ENCODE results near the gene TEC. TPM values are rescaled to one million over a fixed set of nuclear protein-coding genes. Genes with fewer than 3 reads are reported as not detected.

Gene TEC
- total RNA-seq, 1 donor, result 7.2 TPM

DNA sequence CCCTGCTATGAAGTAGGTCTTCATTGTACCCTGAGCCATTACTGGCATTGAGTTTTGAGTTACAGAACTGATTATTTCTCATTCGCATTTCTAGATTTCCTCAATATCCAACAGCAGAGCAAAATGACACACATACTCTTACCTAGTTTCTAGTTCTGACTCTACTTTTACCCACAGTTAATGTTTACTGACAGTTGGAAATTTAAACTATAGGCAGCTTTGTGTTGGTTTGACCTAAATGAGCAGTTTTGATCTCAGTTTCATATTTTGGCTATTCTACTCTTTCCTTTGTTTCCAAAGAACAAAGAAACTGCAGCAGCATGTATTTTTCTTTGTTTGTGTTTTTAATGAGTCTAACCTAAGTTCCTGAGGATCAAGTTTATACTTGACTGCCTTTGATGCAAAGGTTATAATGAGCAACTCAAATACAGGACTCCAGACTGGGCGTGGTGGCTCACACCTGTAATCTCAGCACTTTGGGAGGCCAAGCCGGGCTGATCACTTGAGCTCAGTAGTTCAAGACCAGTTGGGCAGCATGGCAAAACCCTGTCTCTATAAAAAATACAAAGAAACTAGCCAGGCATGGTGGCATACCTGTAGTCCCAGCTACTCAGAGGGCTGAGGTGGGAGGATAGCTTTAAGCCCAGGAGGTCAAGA is 166.0 kb downstream of the TEC start:
- H3K27me3 ChIP-seq (ENCODE audit: insufficient read depth, low read length), result no peaks in the 10 kb centered on the region
- H3K4me3 ChIP-seq (ENCODE audit: low read length), result no peak overlapping the region
- no peaks in the 10 kb centered on the region for H3K9me3 ChIP-seq (ENCODE audit: low read depth, low read length)
- peaks cover 3% of the 10 kb centered on the region for H3K4me1 ChIP-seq (ENCODE audit: insufficient read depth, low read length)

DNA sequence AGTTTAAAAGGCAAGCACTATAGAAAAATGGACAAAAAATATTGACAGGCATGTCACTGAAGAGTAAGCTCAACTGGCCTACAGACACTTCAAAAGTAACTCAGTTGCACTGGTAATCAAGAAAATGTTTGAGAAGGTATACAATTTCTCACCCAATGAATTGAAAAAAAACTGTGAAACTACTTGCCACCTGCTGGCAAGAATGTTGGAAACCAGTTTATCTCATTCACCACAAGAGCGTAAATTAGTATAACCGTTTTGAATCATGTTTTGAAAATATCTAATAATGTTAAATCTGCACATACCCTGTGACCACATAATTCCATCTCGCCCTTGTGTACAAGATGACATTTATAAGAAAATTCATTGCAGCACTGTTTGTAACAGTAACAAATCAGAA is 167.3 kb downstream of the TEC start:
- H3K9me3 ChIP-seq (ENCODE audit: low read depth, low read length), result no peaks in the 10 kb centered on the region
- H3K4me1 ChIP-seq (ENCODE audit: insufficient read depth, low read length), result peaks cover 3% of the 10 kb centered on the region
- H3K27me3 ChIP-seq (ENCODE audit: insufficient read depth, low read length), result no peaks in the 10 kb centered on the region
- H3K4me3 ChIP-seq (ENCODE audit: low read length), result no peak overlapping the region

GRCh38 chr4:48100256-48100655 is 169.4 kb downstream of the TEC start:
- H3K4me1 ChIP-seq (ENCODE audit: insufficient read depth, low read length), result peaks cover 3% of the 10 kb centered on the region
- H3K27me3 ChIP-seq (ENCODE audit: insufficient read depth, low read length), result no peaks in the 10 kb centered on the region
- H3K9me3 ChIP-seq (ENCODE audit: low read depth, low read length), result no peaks in the 10 kb centered on the region
- no peak overlapping the region for H3K4me3 ChIP-seq (ENCODE audit: low read length)

DNA sequence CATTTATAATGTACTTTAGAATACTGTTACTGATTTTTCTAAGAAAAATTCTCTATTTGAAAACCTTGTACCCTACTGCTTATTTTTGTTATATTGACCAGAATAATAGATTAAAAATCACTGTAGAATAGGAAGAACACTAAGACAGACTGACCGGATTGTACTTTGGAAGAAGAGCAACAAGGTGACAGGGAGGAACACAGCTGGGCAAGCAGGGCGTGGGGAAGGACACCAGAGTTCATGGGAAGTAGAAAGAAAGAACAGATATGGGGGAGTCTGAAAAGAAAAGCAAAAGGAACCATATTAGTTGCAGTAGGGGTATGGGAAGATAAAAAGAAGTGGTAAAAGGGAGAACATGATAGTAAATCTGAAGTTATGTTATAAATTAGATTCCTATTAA is 174.2 kb downstream of the TEC start:
- Histone ChIP-seq H3K9me3 (ENCODE audit: low read depth, low read length) (no peaks in the 10 kb centered on the region), H3K4me1 (ENCODE audit: insufficient read depth, low read length) (no peaks in the 10 kb centered on the region), H3K4me3 (ENCODE audit: low read length) (no peak overlapping the region), H3K27me3 (ENCODE audit: insufficient read depth, low read length) (no peaks in the 10 kb centered on the region)

- no peaks in the 10 kb centered on the region for H3K27me3 ChIP-seq (ENCODE audit: insufficient read depth, low read length)
- no peak overlapping the region for H3K4me3 ChIP-seq (ENCODE audit: low read length)
- H3K9me3 ChIP-seq (ENCODE audit: low read depth, low read length), result no peaks in the 10 kb centered on the region
- H3K4me1 ChIP-seq (ENCODE audit: insufficient read depth, low read length), result no peaks in the 10 kb centered on the region
These were observed 175.6 kb downstream of the TEC start for GRCh38 chr4:48093991-48094416.

- H3K27me3 ChIP-seq (ENCODE audit: insufficient read depth, low read length), result no peaks in the 10 kb centered on the region
- no peaks in the 10 kb centered on the region for H3K4me1 ChIP-seq (ENCODE audit: insufficient read depth, low read length)
- H3K4me3 ChIP-seq (ENCODE audit: low read length), result no peak overlapping the region
- H3K9me3 ChIP-seq (ENCODE audit: low read depth, low read length), result no peaks in the 10 kb centered on the region
These were observed 179.0 kb downstream of the TEC start for GRCh38 chr4:48090621-48091020.

DNA sequence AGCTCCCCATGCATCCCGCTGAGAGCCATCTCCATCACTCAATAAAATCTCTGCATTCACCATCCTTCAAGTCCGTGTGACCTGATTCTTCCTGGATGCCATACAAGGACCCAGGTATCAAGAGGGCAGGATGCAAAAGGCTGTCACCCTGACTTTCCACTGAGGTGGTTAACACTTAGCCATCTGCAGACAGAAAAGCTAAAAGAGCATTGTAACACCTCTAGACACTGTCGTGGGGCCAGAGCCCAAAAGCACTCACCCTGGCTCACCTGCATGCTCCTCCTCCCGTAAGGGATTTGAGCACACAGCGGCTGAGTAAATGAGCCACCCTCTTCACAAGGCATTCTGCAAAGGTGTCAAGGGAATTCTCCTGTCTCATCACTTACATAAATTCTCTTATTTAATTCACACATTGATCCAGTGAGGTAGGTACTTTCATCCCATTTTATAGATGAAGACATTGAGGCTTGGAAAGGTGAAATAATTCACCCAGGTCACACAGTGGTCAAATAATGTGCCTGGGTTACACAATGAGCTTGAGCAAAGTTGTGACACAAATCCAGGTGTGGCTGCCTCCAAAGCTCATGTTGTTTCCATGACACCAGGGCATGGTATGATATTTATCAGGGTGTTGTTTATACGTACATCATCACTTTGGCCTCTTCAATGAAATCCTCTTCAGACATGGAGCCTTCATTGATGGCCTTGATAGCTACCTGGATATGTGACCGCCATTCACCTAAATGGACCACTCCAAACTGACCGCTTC is 183.6 kb downstream of the TEC start:
- no peaks in the 10 kb centered on the region for H3K9me3 ChIP-seq (ENCODE audit: low read depth, low read length)
- H3K4me1 ChIP-seq (ENCODE audit: insufficient read depth, low read length), result no peaks in the 10 kb centered on the region
- H3K4me3 ChIP-seq (ENCODE audit: low read length), result no peak overlapping the region

More for the DNA sequence above, 183.6 kb downstream of the TEC start:
- H3K27me3 ChIP-seq (ENCODE audit: insufficient read depth, low read length), result no peaks in the 10 kb centered on the region

Other genes starting within 250 kb of the TEC start
- gene TXK, start 135.6 kb downstream of the TEC start, total RNA-seq, result 74.9 TPM
- 83.7 TPM for gene SLAIN2, start 71.7 kb upstream of the TEC start, total RNA-seq
- gene SLC10A4, start 213.5 kb upstream of the TEC start, total RNA-seq, result not detected
- gene ZAR1, start 220.4 kb upstream of the TEC start, total RNA-seq, result not detected

All from mononuclear cell (primary cell).